NCI-H1048 (cell line): ENCODE measurements around the gene MYD88.

Source experiments
- DNase-seq: peaks from one replicate; lab custom pipeline; 2025; lab: John Stamatoyannopoulos, UW

MYD88 gene

DNA sequence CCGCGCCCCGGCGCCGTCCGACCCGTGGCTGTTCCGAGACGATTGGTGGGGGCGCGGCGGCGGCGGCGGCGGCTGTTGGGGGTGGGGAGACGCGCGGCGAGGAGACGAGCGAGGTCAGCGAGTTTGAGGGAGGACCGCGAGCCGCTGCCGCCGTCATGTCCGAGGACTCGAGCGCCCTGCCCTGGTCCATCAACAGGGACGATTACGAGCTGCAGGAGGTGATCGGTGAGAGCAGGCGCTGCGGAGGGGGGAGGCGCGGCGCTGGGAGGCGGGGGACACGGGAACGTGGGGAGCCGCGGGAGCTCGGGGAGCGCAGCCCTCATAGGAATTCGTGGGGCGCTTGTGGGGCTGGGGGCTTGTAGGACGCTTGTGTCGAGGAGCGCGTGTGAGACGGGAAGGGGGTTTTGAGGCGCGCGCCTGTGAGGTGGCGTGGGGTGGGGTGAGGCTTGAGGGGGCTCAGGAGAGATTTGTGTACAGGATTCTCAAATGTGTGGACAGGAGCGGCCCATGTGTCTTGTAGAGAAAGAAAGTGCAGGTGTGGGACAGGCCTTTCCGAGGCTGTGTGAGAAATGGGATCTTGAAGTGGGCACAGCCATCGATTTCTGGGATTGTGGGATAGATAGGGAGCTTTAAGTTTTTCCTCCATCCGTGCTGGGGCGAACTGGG, 27.4 kb downstream of the MYD88 start:
- DNase-seq = no peak

DNA sequence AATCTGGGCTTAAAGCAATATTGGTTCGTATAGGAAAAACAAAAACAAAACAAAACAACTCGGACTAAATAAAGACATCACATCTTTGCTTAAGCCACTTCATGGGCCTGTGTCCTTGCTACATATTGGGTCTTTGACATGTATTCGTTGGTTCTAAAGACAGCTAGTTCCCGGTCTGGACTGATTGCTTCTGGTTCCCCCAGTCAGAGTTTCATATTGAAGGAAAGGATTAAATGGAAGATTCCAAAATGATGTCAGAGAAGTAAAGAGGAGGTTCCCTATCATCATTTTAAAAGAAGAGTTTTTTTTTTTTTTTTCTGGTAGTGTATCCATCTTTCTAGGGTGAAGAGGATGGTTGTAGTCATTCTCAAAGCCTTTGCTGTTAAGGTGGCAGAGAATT, 29.1 kb downstream of the MYD88 start:
- no peak for DNase-seq

DNA sequence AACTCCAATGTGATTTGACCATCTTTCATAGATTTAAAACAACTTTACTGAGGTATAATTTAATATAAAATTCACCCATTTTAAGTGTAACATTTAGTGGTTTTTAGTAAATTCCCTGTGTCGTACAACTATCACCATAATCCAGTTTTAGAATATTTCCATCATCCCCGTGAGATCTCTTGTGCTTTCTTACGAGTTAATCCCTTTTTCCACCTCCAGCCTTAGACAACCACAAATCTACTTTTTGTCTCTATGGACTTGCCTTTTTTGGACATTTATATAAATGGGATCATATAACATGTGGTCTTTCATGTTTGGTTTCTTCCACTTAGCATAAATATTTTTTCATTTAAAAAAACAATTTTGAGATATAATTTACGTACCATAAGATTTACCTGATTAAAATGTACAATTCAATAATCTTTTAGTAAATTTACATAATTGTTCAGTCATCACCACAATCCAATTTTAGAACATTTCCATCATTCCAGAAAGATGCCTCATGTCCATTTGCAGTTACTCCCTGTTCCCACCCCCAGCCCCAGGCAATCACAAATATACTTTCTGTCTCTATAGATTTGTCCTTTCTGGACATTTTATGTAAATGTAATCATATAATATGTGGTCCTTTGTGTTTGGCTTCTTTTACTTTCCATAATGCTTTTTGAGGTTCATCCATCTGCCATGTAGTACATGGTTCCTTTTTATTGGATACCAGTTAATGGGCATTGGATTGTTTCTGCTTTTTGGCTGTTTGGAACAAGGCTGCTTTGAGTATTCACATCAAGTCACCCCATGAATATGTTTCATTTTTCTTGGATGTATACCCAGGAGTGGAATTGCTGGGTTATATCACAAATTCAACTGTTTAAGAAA, 29.9 kb downstream of the MYD88 start:
- no peak for DNase-seq

DNA sequence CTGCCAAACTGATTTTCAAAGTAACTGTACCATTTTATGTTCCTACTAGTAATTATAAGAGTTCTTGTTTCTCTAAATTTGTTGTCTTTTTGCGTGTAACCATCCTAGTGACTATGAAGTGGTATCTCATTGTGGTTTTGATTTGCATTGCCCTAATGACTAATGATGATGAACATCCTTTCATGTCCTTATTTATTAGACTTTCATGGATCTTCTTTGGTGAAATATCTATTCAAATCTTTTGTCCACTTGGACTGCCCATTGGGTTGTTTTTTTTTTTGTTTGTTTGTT, 30.5 kb downstream of the MYD88 start:
- DNase-seq = no peak

DNA sequence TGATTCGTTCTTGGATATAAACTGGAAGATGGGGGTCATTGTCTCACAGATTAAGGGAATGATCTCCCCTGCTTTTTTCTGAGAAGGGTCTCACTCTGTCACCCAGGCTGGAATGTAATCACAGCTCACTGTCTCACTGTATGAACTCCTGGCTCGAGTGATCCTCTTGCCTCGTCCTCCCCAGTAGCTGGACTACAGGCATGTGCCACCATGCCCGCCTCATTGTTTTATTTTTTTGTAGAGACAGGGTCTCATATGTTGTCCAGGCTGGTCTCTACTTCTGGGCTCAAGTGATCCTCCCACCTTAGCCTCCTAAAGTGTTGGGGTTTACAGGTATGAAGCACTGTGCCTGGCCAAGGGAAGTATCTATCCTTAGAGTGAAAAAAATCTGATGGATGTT, 32.3 kb downstream of the MYD88 start:
- DNase-seq = no peak

DNA sequence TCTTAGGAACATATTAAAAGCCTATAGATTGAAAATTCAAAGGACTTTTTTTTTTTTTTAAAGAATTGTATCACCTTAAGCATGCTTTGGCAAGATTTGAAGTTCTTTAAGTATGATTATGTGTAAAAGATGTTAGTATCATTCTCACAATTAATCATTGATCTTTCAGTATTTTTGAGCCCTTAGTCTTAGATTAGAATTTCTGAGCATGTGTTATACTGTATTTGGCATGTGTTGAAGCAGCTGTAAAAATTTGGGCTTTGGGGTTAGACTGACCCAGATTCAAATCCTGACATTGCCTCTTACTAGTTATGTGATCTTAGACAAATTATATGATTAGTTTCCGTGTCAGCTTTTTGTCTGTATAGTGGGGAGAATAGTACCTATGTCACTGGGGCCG, 33.2 kb downstream of the MYD88 start:
- no peak for DNase-seq

DNA sequence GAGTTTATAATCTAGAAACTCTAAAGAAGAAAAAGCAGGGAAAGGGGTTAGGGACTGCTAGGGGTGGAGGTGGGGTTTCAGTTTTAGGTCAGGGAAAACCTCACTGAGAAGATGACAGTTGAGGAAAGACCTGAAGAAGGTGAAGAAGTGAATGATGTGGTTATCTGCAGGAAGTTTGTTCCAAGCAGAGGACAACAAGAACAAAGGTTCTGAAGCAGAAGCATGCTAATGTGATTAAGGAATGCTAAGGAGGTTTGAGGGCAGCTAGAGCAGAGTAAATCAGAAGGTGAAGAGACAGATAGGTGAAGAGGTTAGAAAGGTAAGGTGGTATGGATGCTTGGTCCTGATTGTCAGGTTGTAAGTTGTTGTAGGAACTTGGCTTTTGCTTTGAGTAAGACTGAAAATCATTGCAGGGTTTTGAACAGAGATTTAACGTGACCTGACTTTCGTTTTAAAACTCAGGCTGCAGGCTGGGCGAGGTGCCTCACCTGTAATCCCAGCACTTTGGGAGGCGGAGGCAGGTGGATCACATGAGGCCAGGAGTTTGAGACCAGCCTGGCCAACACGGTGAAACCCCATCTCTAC, 35.5 kb downstream of the MYD88 start:
- no peak for DNase-seq

DNA sequence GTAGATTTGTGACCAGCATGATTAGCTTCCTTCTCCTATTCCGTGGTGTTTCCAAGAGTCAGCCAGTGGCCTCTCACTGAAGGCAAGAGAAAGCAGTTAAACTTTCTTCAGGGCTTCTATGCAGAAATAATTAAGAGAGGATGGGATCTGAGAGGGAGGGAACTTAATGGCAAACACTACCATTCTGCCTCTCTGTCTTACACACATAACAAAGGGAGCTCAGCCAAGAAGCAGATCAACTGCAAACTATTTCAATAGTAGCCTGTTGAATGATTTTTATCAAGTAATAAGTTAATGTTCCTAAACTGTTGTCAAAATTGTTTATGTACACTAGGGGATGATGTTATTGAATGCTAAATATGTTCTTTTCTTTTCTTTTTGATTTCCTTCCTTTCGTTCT, 38.7 kb downstream of the MYD88 start:
- no peak for DNase-seq

DNA sequence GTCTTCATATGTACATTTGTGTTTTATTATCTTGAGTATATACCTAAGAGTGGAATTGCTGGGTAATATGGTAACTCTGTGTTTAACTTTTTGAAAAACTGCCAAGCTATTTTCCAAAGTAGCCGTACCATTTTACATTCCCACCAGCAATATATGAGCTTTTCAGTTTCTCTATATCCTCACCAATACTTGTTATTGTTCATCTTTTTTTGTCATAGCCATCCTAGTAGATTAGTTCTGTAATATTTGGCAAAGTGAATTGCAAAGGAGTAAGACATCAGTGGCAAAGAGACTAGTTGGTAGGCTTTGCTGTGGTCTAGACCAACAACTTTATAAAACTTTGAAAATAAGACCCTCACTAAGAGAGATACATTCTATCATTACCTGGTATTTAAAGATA, 48.3 kb downstream of the MYD88 start:
- no peak for DNase-seq

DNA sequence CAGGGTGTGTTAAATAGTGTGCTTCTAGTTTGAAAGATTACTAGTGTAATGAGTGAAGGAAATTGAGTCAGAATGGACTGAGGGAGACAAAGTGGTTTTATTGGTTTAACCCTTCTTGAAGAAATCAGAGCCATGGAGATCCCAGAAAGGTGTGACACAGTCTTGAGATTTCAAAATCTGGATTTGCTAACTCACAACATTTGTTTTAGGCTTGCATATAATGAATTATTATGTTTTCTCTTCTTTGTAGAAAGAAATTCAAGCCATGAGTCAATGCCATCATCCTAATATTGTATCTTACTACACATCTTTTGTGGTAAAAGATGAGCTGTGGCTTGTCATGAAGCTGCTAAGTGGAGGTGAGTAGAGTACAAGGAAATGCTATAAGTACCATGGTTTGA, 52.0 kb downstream of the MYD88 start:
- no peak for DNase-seq
